HG03565 (cell line): Measurements from ENCODE around the gene AGAP1.

ENCODE experiments used
- ATAC-seq: cut with Tn5 transposase; IDR thresholded peaks from one replicate; pipeline ENCODE4 v1.9.1; 2021; ENCODE audit warnings: mild to moderate bottlenecking, moderate library complexity; ENCODE audit not compliant: unreplicated experiment

The AGAP1 gene

GRCh38 chr2:236102971-236103370, 609.1 kb downstream of the AGAP1 start:
- no peak for ATAC-seq

GRCh38 chr2:236103981-236104380, 610.1 kb downstream of the AGAP1 start:
- ATAC-seq = no peak

DNA sequence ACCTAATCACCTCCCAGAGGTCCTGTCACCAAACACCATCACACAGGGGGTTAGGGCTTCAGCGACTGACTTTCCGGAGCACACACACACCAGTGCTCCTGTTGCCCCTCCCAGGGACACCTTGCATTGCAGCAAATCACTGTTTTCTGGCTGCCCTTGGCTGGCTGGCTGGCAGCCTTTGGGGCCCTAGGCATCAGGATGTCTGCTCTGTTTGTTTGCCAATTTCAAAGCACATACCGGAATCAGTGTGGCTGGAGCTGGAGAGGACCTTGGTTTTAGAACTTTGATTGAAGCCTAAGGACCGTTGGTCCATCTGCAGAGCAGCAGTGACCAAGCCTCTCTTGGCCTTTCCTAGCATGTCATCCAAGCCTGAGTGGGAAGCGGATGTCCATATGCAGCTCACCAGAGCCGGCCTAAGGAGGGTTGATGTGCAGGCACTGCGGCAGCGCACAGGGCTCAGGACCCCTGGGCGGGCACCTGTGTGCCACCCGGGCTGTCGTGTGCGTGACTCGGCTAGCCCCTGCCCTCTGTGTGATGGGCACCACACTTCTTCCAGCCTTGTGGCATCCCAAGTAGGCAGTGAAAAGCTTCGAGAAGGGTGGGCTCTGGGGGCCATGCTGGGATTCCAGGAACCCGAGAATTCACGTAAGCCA, 612.2 kb downstream of the AGAP1 start:
- no peak for ATAC-seq

DNA sequence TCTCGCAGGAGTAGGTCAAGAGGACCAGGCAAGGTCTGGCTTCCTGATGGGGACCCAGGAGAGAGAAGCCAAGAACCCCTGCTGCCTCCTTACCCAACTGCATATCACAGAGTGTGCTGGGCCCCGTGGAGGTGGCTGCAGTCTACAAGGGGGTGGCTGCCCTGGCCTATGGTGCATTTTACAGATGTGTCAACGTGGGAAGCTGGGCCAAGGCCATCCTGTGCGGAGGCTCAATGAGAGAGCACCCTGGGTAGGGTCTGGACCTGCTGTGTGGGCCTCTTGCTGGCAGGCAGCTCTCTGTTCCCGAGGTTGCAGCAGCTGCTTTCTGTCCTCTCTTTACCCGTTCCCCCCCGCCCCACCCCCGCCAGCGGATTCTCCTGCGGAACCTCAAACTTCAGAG, 612.9 kb downstream of the AGAP1 start:
- no peak for ATAC-seq

DNA sequence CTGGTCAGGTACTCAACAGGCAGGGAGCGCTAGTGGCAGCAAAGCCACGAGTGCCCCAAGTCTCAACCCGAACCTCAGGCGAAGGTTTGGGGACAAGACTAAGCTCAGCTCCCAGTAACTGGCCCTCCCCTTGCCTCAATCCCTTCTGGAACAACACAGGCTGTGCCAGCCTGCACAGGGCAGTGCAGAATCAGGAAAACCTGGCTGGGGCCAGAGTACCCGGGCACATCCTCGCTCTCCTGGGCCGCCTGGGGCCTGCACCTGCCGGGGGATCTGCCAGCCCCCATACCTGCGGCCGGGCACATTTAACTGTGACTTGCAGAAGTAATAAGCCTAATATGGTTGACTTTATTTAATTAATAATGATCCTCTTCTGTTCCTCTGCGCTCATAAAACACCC, 613.7 kb downstream of the AGAP1 start:
- ATAC-seq = no peak

GRCh38 chr2:236107942-236108625, 614.2 kb downstream of the AGAP1 start:
- no peak for ATAC-seq

DNA sequence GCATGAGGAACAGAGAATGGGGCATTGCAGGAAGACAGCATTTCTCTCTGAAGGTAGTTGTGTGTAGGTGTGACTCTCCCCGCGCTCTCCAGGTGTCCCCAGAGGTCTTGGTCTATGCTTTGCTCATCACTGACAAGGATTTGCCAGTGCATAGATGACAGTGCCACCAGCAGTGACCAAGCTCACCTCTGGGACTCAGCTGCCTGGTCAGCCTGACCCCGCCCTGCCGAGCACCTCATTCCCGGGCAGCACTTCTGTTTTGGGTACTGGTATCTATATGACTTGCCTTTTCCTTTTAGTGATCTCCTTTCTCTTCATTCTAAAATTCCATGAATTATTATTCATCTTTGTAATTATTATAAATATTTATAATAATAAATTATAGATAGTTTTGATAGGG, 615.2 kb downstream of the AGAP1 start:
- no peak for ATAC-seq

DNA sequence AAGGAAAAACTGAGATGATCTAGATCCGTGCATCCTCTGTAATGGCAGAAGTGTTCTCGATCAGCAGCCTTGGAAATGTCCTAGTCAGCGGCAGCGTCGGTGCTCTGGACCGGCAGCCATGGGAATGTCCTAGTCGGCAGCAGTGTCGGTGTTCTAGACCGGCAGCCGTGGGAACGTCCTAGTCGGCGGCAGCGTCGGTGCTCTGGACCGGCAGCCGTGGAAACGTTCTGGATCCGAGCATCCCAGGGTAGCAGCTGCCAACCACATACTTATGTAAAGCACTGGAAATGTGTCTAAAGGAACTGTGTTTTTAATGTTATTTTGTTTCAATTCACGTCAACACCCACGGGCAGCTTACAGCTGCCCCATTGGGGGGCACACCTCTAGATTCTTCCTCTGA, 615.6 kb downstream of the AGAP1 start:
- no peak for ATAC-seq

- no peak for ATAC-seq
Measured at GRCh38 chr2:236112466-236112865, 618.6 kb downstream of the AGAP1 start.

- no peak for ATAC-seq
Measured at GRCh38 chr2:236113425-236113824, 619.6 kb downstream of the AGAP1 start.

- ATAC-seq = no peak
Measured at GRCh38 chr2:236113948-236114347, 620.1 kb downstream of the AGAP1 start.

DNA sequence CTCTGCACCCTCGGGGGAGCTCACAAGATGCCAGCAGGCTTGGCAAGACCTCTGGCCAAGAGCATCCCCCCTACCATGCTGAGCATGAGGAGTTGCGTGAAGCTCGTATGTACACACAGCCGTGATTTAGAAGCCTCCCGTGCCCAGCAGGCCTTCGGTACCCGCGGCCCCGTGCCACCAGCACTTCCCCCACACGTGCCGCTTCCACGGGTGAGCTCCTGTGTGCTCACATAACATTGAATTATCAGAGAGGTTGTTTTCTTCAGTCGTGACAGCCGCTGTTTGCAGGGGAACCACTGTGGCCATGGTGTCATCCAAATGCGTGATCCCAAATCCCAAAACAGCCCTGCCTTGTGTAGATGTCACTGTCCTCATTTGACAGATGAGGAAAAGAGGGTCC, 621.1 kb downstream of the AGAP1 start:
- ATAC-seq = no peak

DNA sequence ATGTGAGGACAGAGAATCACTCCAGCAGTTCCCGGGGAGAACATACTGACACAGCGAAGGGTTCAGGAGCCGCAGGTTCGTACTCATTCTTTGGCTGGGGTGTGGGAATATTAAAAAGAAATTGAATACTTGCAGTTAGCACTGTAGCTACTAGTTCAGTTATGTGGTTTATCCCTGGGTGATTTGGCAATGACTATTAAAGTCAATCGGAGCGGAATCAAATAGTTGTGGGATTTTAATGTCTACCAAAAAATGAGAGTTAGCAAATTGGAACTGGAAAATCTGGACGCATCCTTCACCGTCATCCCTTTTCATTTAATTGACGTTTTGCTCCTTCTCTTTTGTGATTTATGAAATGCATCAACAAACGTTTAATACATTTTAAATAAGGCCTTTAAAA, 623.6 kb downstream of the AGAP1 start:
- no peak for ATAC-seq

DNA sequence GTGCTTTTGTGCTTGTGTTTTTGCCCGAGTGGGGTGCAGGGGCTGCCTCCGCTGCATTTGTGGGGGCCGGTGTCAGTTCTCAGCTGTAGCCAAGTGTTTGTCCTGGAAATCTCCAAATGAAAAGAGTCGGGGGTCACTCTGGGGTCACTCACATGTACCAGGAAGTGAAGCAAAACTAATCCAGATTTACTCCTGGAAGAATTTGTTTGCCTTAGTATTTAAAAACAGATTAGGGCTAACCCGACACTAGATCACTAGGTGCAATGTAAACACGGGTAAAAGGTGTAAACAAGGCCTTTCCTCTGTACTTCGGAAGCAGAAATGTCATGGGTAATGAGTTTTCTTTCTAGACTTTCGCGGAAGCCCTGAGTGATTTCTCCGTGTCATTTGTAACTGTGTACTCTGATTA, 624.0 kb downstream of the AGAP1 start:
- no peak for ATAC-seq

DNA sequence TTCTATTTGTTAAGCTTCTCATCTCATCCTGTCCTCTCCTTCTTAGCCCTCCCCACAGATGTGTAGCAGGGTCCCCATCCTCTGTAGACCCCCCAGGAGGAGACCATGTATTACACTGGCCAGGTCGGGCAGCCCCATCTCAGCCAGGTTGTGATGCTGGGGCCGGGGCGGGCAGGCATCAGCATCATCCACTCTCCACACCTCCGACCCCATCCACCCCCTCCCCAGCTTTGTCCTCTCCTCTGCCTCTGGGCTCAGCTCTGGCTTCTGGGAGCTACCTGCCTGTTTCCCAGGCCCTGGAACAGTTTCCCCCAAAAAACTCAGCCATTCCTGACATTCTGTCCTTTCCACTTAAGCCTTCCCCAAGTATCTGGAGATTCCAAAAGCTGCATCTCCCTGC, 625.2 kb downstream of the AGAP1 start:
- ATAC-seq = no peak

GRCh38 chr2:236119476-236119875, 625.6 kb downstream of the AGAP1 start:
- ATAC-seq = no peak

DNA sequence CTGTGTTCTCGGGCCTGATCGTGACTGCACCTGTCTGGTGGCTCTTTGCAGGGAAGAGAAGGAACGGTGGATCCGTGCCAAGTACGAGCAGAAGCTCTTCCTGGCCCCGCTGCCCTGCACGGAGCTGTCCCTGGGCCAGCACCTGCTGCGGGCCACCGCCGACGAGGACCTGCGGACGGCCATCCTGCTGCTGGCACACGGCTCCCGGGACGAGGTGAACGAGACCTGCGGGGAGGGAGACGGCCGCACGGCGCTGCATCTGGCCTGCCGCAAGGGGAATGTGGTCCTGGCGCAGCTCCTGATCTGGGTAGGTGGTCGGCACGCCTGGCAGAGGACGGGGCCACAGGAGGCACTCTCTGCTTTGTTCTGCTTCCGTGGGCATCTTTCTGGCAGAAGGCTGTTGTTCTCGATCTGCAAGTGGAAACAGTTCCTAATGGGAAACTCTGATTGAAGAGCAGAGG, 626.3 kb downstream of the AGAP1 start:
- ATAC-seq = no peak

DNA sequence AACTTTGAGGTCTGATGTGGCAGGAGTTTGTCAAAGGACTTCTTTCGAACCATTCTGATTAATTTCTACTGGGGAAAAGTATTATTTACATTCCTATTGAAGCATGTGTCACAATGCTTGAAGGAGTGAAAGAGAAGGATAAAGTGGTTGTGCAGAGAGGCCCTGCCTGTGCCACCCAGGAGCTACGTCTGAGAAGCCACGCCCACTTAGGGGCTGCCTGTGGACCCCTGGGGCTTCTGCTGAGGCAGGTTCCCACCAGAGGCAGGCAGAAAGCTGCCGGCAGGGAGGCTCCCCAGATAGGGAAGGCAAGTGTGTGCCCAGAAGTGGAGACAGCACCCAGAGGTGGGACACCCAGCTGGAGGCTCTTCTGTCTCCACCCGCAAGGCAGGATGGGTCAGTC, 627.0 kb downstream of the AGAP1 start:
- no peak for ATAC-seq

DNA sequence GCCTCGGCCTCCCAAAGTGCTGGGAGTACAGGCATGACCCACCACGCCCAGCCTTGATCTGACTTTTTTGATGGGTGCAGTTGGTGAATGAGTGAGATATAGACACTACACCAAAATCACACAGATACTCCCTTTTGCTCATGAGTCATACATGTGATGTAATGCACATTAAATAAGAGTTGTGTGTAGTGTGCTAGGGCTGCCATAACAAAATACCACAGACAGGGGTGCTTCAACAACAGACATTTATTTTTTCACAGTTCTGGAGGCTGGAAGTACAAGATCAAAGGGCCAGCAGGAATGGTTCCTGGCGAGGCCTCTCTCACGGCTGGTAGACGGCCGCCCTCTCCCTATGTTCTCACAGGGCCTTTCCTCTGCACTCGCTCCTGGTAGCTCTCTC, 627.7 kb downstream of the AGAP1 start:
- ATAC-seq = no peak

- no peak for ATAC-seq
Measured at GRCh38 chr2:236122236-236122635, 628.4 kb downstream of the AGAP1 start.

- ATAC-seq = no peak
Measured at GRCh38 chr2:236123716-236124115, 629.9 kb downstream of the AGAP1 start.

GRCh38 chr2:236124182-236124893, 630.5 kb downstream of the AGAP1 start:
- no peak for ATAC-seq
